ENCODE data around the gene ITGB1BP1. TPM values are rescaled to one million over a fixed set of nuclear protein-coding genes. Genes with fewer than 3 reads are reported as not detected.

Gene ITGB1BP1
- total and polyA plus RNA-seq, 2 of the 13 experiments (the other 11 are each of a cell fraction or from before 2014, with no cell fraction given): 106 to 108 TPM

DNA sequence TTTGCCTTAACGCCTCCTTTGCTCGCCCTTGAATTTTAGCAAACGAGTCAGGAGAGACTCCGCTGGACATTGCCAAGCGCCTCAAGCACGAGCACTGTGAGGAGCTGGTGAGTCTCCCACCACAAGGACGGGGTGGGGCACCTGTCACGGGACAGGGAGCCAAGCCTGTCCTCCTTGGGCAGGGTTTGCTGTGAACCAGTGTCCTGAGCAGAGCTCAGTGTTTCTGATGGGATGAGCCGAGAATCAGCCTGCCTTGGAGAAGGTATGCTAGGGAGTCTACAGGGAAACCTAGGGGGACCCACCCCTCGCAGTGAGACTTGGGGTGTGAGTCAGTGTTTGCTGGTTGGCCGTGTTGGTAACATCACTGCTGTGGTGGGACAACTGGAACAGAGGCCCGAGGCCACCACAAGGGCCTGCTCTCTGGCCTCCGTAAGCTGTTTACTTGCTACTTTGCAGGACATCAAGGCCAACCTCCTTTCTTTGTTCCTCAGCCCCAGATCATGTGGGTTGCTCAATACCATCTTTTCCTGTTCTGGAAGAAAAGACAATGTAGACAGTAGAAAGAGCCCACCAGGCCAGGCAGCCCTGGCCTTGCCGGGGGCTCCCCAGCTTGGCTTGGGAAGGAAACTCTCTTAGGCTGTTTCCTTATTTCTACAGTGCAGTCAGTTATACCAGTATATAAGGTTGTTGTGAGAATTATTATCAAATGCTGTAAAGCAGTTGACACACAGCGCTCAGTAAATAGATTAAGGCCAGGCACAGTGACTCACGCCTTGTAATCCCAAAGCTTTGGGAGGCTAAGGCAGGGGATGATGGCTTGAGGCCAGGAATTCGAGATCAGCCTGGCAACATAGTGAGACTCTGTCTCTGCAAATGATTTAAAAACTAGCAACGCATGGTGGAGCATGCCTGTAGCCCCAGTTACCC lies 42.4 kb downstream of the ITGB1BP1 start (continued):
- TF ChIP-seq RFX5 (IDR thresholded peaks at IDR 0.05; ENCODE audit: low read depth, low read length) (no peak), ZNF816 (CRISPR knock-in tag; IDR thresholded peaks at IDR 0.05; ENCODE audit: borderline replicate concordance) (peak; percentile 64; the same call in 1 of the 2 replicates), ZNF547 (CRISPR knock-in tag; IDR thresholded peaks at IDR 0.05) (no peak), NFATC3 (CRISPR knock-in tag; IDR thresholded peaks at IDR 0.05) (no peak), ESRRA (CRISPR knock-in tag; IDR thresholded peaks at IDR 0.05; ENCODE audit: low read depth) (no peak), TBX2 (CRISPR knock-in tag; IDR thresholded peaks at IDR 0.05; ENCODE audit: borderline replicate concordance) (peak; percentile 77), BORCS8-MEF2B (CRISPR knock-in tag; IDR thresholded peaks at IDR 0.05) (no peak), NRL (CRISPR knock-in tag; IDR thresholded peaks at IDR 0.05; ENCODE audit: borderline replicate concordance) (peak; percentile 71; the same call in 1 of the 2 replicates), ZNF432 (CRISPR knock-in tag; IDR thresholded peaks at IDR 0.05; ENCODE audit: borderline replicate concordance) (no peak), SP1 (IDR thresholded peaks at IDR 0.05) (no peak), SP1 (CRISPR knock-in tag; IDR thresholded peaks at IDR 0.05) (no peak), RAD21 (CRISPR knock-in tag; IDR thresholded peaks at IDR 0.05) (no peak)
- TF ChIP-seq, protein P1, sequence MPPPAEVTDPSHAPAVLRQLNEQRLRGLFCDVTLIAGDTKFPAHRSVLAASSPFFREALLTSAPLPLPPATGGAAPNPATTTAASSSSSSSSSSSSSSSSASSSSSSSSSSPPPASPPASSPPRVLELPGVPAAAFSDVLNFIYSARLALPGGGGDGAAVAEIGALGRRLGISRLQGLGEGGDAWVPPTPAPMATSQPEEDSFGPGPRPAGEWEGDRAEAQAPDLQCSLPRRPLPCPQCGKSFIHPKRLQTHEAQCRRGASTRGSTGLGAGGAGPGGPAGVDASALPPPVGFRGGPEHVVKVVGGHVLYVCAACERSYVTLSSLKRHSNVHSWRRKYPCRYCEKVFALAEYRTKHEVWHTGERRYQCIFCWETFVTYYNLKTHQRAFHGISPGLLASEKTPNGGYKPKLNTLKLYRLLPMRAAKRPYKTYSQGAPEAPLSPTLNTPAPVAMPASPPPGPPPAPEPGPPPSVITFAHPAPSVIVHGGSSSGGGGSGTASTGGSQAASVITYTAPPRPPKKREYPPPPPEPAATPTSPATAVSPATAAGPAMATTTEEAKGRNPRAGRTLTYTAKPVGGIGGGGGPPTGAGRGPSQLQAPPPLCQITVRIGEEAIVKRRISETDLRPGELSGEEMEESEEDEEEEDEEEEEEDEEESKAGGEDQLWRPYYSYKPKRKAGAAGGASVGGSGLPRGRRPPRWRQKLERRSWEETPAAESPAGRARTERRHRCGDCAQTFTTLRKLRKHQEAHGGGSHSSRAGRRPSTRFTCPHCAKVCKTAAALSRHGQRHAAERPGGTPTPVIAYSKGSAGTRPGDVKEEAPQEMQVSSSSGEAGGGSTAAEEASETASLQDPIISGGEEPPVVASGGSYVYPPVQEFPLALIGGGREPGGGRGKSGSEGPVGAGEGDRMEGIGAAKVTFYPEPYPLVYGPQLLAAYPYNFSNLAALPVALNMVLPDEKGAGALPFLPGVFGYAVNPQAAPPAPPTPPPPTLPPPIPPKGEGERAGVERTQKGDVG (CRISPR knock-in tag; IDR thresholded peaks at IDR 0.05; ENCODE audit: borderline replicate concordance): peak; percentile 70; the same call in 1 of the 2 replicates
- TF ChIP-seq, protein P2, sequence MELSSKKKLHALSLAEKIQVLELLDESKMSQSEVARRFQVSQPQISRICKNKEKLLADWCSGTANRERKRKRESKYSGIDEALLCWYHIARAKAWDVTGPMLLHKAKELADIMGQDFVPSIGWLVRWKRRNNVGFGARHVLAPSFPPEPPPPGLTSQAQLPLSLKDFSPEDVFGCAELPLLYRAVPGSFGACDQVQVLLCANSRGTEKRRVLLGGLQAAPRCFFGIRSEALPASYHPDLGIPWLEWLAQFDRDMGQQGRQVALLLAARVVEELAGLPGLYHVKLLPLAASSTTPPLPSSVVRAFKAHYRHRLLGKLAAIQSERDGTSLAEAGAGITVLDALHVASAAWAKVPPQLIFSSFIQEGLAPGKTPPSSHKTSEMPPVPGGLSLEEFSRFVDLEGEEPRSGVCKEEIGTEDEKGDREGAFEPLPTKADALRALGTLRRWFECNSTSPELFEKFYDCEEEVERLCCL (CRISPR knock-in tag; IDR thresholded peaks at IDR 0.05; ENCODE audit: borderline replicate concordance): no peak
- TF ChIP-seq, protein P3, sequence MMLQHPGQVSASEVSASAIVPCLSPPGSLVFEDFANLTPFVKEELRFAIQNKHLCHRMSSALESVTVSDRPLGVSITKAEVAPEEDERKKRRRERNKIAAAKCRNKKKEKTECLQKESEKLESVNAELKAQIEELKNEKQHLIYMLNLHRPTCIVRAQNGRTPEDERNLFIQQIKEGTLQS (CRISPR knock-in tag; IDR thresholded peaks at IDR 0.05): no peak
- TF ChIP-seq, protein P4, sequence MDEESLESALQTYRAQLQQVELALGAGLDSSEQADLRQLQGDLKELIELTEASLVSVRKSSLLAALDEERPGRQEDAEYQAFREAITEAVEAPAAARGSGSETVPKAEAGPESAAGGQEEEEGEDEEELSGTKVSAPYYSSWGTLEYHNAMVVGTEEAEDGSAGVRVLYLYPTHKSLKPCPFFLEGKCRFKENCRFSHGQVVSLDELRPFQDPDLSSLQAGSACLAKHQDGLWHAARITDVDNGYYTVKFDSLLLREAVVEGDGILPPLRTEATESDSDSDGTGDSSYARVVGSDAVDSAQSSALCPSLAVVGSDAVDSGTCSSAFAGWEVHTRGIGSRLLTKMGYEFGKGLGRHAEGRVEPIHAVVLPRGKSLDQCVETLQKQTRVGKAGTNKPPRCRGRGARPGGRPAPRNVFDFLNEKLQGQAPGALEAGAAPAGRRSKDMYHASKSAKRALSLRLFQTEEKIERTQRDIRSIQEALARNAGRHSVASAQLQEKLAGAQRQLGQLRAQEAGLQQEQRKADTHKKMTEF (CRISPR knock-in tag; IDR thresholded peaks at IDR 0.05): peak; percentile 70; the same call in 1 of the 2 replicates
- TF ChIP-seq, protein P5, sequence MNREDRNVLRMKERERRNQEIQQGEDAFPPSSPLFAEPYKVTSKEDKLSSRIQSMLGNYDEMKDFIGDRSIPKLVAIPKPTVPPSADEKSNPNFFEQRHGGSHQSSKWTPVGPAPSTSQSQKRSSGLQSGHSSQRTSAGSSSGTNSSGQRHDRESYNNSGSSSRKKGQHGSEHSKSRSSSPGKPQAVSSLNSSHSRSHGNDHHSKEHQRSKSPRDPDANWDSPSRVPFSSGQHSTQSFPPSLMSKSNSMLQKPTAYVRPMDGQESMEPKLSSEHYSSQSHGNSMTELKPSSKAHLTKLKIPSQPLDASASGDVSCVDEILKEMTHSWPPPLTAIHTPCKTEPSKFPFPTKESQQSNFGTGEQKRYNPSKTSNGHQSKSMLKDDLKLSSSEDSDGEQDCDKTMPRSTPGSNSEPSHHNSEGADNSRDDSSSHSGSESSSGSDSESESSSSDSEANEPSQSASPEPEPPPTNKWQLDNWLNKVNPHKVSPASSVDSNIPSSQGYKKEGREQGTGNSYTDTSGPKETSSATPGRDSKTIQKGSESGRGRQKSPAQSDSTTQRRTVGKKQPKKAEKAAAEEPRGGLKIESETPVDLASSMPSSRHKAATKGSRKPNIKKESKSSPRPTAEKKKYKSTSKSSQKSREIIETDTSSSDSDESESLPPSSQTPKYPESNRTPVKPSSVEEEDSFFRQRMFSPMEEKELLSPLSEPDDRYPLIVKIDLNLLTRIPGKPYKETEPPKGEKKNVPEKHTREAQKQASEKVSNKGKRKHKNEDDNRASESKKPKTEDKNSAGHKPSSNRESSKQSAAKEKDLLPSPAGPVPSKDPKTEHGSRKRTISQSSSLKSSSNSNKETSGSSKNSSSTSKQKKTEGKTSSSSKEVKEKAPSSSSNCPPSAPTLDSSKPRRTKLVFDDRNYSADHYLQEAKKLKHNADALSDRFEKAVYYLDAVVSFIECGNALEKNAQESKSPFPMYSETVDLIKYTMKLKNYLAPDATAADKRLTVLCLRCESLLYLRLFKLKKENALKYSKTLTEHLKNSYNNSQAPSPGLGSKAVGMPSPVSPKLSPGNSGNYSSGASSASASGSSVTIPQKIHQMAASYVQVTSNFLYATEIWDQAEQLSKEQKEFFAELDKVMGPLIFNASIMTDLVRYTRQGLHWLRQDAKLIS (CRISPR knock-in tag; IDR thresholded peaks at IDR 0.05): no peak

Data from HepG2 (cell line).